Left hindlimb (tissue), 1 donor: ENCODE measurements around the gene DDAH1.

Source experiments
- DNase-seq: peaks from one replicate; pipeline ENCODE4 v3.0.0-alpha.2; 2018

DDAH1 gene

DNA sequence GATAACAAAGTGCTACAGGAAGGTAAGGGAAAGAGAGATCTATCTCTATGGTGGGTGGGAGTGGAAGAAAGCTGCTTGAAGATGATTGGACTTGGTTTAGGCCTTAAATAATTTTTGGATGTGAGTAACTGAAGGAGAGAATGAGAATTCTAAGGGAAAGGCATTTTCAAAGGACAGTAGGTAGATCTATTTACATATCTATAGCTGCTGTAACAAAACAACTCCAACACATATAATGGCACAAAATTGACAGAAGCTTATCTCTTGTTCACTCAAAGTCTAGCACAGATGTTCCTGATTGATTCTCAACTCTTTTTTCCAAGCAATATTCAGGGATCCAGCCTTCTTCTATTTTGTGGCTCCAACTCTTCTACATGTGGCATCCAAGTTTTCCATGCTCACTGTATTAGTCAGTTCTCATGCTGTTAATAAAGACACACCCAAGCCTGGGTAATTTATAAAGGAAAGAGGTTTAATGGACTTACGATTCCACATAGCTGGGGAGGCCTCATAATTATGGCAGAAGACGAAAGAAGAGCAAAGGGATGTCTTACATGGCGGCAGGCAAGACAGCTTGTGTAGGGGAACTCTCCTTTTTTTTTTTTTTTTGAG is 3.1 kb upstream of the DDAH1 start:
- no peak for DNase-seq

DNA sequence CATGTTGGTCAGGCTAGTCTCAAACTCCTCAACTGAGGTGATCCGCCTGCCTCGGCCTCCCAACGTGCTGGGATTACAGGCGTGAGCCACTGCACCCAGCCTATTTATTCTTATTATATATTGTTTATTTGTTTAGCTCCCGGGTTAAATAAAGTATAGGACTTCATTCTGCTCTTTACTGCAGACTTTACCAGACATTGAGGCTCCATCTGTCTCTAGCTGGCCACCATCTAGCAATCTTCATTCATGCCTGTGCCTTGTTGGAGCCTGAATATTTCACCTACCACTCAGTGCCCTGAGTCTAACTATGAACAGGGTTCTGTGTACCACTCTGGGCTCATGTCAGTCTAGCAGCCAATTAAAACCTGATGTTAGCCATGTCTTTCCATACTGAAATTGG is 2.1 kb upstream of the DDAH1 start:
- DNase-seq: no peak

DNA sequence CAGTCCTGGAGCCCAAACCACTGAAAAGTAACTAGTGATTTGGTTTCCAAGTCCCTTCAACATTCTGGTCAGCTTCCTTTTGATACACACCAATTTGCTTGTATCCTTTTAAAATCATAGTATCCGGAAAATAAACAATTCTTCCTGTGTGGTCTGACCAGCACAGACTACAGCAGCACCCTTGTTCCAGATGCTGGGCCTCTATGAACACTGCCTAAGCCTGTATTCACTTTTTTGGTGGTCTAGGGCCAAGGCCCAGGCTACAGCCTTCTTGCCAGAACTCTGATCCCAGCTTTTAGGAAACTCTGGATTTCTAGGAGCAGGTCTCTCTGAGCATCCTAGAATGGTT is 801 bp upstream of the DDAH1 start:
- peak; percentile 33 for DNase-seq

DNA sequence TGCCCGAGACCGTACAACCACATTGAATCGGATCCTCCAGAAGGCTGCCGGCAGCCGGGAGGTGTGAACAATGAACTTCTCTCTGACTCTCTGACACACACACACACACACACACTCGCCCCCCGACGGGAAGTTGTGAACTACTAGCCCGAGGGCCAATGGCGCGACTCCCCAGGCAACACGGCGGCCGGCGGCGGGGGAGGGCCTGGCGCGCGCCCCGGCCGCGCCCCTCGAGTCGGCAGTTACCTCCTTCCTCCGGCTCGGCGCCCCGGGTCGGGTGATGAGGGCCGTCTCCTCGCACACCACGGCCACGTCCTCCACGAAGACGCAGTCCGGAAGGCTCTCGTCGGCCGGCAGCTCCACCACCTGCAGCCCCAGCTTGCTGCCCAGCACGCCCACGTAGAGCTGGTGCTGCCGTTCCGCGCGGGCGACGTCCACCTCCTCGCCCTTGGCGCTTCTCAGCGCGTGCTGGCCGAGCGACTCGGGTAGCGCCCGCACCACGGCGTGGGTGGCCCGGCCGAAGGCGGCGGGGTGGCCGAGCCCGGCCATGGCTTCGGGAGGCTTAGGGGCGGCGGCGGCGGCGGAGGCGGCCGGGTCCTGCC is 361 bp downstream of the DDAH1 start:
- DNase-seq: peak; percentile 83

DNA sequence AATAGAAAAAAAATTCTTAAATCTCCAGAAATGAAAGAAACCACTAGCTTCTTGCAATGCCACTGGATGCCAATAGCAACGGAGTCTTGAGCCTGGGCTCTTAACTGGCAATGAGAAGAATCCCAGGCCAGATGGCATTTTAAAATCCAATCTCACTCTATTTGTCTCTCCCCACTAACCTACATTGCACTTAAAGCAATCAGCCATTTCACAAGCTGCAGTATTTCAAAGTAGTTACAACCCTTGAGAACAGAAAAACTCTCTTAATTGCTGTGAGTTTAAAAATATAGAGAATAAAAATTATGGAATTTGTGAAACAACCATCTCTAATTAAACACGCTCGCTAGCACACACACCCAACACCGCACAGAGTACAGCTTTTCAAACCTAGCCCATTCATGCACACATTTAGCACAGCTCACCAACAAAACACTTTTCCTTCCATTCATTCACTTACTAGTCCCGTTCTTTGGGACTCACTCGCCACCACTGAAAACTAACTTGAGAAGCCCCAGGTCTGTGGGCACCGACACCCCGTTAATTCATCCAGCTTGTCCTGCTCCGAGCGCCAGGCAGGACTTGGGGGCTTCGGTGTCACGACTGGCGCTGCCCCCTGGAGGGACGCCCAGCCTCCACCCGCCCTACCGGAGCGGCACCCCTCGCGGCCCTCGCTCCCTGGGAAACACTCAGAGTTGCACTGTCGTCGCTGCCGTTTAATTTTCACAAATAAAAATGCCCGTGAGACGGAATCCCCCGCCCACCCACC is 1.0 kb downstream of the DDAH1 start:
- DNase-seq: no peak

DNA sequence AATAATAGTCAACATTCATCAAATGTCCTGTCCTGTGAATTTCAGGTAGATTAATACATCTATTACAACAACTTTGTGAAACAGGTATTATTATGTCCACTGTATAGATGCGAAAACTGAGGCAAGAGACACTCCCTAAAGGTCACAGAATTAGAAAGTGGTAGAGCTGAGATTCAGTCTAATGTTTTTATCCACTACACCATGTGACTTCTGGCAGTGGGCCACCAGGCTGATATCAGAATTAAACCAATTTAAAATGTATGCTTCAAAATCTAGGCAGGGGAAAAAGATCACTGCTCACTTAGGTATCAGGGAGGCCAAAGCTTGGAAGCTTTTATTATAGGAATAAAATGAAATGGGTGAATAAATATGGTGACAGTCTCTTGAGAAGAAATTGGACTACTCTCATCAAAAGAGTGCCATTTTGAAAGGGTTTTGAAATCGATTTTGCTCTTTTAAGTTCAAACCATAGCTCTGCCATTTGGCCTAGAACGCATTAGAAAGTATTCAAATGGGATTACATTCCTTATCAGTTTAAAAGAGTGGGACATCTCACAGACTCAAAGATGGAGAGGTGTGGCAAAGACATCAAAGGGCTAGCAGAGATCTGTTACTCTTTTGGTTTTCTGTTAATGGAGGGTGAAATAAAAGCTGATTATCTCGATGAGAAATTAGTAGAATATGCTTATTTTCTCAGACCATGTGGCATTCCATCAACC is 1.9 kb downstream of the DDAH1 start:
- no peak for DNase-seq

DNA sequence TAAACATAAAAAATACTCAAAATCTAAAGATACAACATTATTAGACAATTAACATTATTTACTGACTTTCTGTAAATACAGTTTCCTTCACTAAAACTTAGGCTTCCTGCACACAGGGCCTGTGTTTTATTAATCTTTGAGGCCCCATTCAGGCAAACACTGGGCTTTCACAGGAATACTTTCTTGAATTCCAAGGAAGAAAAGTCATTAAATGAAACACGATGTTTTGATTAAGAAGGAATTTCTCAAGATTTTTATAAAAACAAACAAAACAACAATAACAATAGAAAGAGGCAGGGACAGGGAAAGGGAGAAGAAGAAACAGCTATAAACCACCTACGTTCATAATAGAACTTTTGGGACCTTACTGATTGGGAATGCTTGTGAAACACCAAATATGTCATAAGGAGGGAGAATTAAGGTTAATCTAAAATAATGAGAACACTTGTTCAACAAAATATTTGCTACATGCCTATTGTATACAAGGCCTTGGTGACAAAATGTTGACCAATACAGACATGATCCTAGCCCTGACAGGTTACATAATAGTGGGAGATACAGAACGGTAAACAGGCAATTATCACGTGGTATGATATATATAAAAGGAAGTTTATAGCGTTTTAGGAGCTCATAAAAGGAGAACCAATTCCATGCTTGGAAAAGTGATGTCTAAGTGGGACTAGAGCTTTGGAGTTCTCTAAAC is 3.6 kb downstream of the DDAH1 start:
- DNase-seq: no peak

DNA sequence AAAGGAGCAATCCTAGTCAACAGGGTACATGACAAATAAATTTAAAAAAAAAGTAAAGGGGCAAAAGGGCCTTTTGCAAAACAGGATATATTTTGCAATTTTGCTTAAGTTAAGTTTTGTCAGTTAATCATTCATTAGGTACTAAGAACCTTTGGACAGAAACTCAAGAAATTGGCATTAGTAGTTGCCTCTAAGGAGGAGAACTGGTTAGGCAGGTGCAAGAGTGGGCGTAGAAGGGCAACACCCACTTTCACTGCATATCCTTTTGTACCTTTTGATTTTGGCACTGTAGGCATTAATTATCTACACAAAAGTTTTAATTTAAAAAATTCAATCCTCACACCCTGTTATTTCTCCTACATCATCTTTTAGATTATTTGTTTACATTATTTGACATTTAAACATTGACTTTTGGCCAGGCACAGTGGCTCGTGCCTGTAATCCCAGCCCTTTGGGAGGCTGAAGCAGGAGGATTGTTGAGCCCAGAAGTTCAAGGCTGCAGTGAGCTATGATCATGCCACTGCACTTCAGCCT is 4.3 kb downstream of the DDAH1 start:
- no peak for DNase-seq

DNA sequence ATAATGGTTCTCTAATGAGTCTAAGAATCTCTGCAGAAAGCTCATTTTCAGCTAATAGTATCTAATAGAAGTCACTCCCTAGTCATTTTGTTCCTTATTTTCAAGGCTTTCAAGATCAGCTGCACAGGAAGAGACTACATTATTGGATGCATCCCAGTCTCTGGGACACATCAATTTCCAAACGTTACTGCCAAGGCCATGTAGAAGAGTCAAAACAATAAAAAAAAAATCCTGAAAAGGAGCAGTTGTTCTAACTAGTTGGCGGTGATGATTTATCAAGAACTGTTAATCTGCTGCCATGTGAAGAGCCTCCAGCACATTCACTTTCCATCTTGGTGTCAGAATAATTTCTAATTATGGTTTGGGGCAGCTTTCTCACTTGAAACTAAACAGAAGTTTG is 5.7 kb downstream of the DDAH1 start:
- DNase-seq: no peak

DNA sequence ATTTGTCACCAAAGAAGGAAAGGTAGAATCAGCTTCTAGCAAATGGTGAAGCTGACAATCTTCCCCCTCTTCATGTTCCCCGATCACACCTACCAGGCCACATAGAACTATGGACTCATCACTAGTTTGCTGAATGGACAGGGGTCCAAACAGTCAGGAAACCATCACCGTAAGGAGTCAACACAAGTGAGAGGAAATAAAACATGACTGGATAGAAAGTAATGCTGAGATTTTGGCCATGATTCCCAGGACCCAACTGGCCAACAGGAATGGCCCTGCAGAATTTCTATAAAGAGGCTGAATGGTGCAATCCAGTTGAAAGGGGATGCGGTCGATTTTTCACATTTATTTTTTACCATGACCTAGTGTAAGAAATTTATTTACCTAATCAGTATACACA is 10.7 kb downstream of the DDAH1 start:
- no peak for DNase-seq

DNA sequence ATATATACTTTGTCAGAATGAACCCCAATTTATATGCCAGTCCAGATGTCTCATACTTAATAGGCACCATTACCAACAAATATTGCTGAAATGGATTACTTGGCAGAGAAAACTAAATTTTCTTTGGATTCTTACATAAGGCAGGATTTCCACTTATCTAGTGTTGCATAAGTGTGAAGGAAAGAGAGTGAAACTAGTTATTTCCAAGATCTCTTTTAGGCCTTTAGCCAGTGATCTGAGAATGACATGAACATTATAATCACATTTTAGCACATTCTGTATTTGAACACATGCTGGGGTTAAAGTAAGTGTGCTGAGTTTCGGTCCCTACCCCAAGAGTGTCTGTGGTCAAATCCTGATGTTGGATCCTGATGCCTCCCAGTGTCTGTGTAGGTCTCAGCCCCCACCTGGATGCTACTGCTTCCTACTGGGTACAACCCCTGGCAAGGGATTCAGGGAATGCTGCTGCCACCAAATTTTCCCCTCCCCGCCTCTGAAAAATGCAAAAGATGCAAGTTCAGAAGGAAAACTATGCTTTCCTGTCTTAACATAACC is 11.2 kb downstream of the DDAH1 start:
- DNase-seq: no peak

DNA sequence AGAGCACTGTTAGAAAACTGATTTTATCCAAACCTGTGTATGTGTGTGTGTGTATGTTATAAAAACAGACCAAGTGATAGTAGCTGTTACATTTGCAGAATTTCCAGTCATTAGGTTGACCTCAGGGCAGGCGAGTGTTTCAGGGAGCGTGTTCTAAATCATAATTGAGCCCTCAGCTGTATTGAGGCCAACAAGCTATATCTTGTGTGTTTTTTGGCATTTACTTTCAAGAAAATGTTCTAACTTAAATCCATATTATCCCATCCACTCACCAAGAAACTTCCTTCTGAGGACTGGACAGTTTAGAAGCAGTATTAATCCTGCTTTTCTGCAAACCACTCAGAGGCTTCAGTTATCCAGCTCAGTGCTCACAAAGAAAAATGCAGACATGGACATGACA is 12.0 kb downstream of the DDAH1 start:
- no peak for DNase-seq

DNA sequence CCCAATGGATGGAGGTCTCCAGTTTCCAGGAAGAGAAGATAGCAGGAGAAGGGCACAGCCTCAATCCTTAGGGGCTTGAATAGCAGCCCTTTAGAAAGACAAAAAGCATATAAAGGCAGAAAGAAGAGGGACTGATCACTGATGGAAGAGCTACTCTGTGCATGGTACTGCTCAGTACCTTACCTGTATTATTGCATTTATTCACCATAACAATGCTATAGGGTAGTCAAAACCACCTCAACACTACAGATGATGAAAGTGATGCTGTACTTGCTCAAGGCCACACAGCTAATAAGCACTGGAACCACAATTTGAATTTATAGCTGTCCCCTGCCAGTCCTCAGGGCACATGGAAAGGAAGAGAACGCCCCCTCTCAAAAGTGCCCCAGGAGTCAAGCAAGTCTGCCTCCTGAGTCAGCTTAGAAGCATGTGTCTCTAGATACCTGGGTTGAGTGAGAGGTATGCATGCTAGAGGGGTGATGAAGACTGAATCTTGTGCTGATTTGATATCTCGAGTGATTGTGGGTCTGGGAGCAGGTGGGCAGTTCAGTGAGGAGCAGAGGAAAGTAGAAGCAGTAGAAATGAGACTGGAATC is 13.6 kb downstream of the DDAH1 start:
- DNase-seq: no peak

DNA sequence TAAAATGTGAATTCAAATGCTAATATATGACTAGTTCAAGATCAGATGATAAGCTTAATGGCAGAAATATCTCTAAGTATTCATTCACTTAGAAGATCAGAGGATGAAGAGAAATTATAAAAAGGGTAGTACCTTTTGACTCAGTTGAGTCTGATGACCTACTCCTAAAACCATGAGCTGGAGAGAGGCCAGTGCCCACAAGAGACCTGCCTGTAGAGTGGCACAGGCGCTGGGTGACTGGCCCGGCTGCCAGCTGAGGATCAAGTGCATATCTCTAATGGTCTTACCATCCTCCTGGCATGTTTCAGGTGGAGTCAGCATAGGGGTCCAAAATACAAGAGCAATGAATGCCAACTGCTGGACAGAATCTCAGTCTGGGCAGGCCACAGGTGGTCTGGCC is 14.1 kb downstream of the DDAH1 start:
- no peak for DNase-seq

DNA sequence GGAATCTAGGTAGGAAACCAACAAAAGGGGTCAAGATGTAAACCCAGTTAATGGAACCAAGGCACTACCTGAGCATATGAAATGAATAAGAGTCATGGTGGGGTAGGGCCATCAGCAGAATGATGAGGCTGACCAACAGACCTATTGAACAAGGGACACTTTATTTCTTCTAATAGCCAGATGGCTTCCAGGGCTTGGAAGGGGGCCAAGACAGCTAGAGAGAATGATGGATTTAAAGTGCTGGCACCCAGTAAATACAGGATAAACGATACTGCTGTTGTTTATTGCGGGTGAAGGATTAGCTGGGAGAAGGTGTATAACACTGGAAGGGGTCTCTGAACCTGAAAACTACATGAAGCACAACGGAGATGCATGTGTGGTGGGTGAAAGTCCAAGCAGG is 15.6 kb downstream of the DDAH1 start:
- DNase-seq: no peak

DNA sequence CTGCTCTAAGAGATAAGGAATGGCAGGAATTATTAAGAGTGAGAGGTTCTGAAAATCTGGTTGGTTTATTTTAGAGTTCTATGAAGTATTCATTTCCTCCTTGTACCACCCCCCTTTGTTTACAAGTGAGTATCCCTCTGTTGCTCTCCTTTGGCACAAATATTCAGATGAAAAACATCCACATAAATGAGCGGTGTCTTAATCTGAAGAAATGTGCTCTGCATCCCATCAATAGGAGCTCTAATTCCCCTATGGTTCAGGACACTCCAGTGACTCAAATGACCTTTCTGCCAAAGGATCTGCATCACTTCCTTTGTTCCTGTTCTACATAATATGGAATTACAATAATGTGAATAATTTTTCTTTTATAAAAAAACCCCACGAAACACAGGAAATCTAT is 16.6 kb downstream of the DDAH1 start:
- DNase-seq: no peak

DNA sequence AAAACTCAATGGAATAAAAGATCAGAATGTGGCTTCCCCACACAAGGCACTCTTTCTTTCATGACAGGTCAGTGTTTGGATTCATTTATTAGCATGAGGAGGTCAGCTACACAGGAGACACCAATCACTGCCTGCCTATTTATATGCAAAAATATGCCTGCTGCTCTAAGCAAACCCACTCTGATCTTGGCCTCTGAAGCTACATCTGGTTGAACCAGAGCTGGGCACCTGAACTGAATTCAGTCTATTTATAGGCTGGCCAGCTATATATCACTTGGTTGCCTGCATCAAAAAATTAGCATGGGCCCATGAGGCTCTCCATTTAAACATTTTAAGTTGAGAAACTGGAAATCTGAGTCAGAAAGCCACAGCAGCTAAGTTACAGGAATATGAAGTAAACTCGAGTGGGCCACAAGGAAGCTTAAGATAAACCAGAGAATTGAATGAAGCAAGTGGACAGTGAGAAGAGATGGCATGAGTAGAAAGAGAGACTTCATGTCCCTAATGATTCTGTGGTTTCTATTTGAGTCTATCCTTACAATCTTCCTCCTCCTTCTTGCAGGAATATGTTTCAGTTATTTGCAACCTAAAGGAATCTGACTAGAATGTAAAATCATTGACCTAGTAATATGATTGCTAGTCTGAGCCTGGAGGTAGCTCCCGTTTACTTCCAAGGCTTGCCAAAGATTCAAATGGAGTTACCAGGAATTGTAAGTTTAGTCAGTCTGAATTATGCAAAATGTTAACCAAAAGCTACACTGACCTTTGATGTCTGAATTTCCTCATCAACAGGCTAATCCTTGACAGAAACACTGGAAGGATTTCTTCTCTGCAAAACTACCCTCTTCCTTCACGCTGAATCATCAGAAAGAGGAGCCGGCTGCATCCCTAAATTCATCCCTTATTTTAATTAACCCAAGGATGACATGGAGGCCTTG is 17.7 kb downstream of the DDAH1 start:
- DNase-seq: no peak

DNA sequence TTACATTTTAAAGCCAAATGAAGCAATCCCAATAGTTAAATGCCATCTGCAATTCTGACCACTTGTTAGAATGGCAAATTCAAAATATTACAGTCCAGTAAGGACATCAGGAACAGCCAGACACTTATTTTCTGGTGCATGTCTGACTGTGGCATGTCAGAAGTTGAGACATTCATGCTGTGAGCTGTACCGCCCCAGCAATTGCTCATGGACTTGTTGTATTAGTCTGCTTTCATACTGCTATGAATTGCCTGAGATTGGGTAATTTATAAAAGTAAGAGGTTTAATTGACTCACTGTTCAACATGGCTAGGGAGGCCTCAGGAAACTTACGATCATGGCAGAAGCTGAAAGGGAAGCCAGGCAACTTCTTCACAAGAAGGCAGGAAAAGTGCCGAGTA is 19.1 kb downstream of the DDAH1 start:
- no peak for DNase-seq

DNA sequence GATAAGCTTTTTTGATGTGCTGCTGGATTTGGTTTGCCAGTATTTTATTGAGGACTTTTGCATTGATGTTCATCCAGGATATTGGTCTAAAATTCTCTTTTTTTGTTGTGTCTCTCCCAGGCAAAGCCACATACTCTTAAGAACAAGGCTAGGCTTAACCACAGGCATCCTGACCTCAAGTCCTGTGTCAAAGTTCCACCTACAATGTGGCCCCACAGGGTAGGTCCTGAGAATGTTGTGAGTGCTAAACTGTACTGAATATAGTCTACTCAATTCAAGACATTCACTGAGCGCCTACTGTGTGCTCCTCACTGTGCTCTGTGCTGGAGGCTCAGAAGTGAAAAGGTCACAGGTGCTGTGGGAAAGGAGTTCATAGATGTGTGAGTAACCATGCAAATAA is 20.6 kb downstream of the DDAH1 start:
- DNase-seq: no peak

DNA sequence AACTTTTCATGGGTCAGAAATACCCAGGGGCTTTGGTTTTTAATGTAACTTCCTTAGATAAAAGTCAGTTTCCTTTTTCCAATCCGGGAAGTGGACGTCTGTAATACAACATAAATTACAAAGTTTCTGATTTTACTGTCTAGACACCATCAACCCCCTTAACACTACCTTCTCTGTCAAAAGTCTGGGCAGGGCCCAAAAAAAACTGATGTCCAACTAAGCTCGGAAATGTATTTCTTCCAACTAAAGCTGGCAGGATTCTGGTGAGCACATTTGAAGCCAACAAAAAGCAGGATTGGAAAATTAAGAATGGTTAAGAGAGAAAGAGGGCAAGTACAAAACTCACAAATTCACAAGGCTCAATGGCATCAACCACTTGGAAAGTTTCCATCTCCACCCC is 24.3 kb downstream of the DDAH1 start:
- no peak for DNase-seq

DNA sequence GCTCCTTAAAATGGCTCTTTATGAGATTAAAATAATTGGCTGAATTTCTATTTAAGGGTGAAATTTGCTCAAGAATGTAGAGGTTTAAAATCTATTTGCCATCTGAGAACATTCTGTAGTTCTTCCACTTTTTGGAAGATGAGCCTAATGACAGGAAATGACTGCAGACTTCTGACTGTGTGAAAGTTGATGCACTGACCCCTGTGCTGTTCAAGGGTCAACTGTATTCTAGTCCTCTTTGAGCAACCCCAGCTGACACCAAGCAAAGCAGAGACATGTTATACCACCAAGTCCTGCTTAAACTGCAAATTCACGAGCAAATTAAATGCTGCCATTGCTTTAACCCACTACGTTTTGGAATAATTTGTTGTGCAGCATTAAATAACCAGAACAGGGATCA is 26.6 kb downstream of the DDAH1 start:
- no peak for DNase-seq
